ENCODE results near the gene AMH. TPM values are rescaled to one million over a fixed set of nuclear protein-coding genes. Genes with fewer than 3 reads are reported as not detected.

AMH gene
- total and polyA plus RNA-seq, 2 of the 13 experiments (the other 11 are each of a cell fraction or from before 2014, with no cell fraction given): 0.03 to 0.18 TPM

DNA sequence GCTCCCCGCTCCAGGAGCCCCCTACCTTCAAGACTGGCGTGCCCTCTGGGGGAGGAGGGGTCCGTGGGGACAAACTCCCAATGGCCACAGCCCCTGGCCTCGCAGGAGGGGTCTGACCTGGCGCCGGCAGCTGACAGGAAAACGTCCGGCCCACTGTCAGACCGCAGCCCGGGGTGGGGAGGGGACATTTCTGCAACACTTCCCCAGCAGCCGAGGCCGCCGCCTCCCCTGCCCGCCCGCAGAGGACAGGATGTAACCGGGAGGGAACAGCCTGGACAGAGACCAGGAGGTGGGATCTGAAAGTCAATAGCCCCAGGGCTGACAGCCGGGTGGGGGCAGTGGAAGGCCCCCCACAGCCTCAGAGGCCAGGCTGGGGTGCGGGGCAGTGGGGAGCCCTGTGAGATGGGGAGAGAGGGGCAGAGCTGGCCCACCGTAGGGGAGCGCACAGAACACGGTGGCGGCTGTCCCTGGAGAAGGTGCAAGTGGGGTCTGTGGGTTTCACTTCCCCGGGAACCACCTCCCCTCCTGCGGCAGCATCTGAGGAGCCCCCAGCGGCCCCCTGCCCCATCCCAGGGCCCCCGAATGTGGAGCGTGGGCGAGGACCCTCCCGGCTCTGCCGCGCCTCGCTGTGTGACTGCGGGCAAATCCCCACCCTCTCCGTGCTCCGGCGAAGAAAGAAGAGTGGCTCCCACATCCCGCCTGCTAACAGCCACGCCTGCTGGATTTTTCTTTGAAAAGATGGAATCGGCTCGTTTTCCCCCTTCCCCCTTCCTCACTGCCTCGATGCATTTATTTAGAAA, 33.1 kb downstream of the AMH start, which contains the start of gene PEAK3 (continued):
- TF ChIP-seq ZBTB7A (CRISPR knock-in tag; IDR thresholded peaks at IDR 0.05) (peak; percentile 29; the same call in 1 of the 2 replicates), ZNF788 (CRISPR knock-in tag; IDR thresholded peaks at IDR 0.05; ENCODE audit: borderline replicate concordance) (peak; percentile 40; the same call in 1 of the 2 replicates), ZNF382 (CRISPR knock-in tag; IDR thresholded peaks at IDR 0.05; ENCODE audit: borderline replicate concordance) (no peak), XRCC5 (optimal IDR thresholded peaks at IDR 0.05; ENCODE audit: low read length) (no peak), ZFP90 (CRISPR knock-in tag; IDR thresholded peaks at IDR 0.05; ENCODE audit: borderline replicate concordance) (no peak), REPIN1 (CRISPR knock-in tag; IDR thresholded peaks at IDR 0.05; ENCODE audit: borderline replicate concordance, low read depth) (no peak), ETV5 (CRISPR knock-in tag; IDR thresholded peaks at IDR 0.05; ENCODE audit: borderline replicate concordance) (peak; percentile 47; the same call in 1 of the 2 replicates), HNRNPK (IDR thresholded peaks at IDR 0.05; ENCODE audit: low read depth, low read length, poor library complexity, severe bottlenecking) (no peak), POLR2AphosphoS2 (IDR thresholded peaks at IDR 0.05; ENCODE audit: low read depth, low read length) (0 out of 2 replicates have a peak, but pooled peaks have one; percentile 23), SRSF4 (IDR thresholded peaks at IDR 0.05; ENCODE audit: low read depth, low read length, poor library complexity, severe bottlenecking) (no peak), ZNF570 (CRISPR knock-in tag; IDR thresholded peaks at IDR 0.05; ENCODE audit: borderline replicate concordance) (no peak), IKZF4 (CRISPR knock-in tag; IDR thresholded peaks at IDR 0.05; ENCODE audit: borderline replicate concordance, low read depth, not compliant biosample characterization) (no peak), SALL1 (CRISPR knock-in tag; IDR thresholded peaks at IDR 0.05) (peak; percentile 22; the same call in 1 of the 2 replicates)
- TF ChIP-seq, protein P1, sequence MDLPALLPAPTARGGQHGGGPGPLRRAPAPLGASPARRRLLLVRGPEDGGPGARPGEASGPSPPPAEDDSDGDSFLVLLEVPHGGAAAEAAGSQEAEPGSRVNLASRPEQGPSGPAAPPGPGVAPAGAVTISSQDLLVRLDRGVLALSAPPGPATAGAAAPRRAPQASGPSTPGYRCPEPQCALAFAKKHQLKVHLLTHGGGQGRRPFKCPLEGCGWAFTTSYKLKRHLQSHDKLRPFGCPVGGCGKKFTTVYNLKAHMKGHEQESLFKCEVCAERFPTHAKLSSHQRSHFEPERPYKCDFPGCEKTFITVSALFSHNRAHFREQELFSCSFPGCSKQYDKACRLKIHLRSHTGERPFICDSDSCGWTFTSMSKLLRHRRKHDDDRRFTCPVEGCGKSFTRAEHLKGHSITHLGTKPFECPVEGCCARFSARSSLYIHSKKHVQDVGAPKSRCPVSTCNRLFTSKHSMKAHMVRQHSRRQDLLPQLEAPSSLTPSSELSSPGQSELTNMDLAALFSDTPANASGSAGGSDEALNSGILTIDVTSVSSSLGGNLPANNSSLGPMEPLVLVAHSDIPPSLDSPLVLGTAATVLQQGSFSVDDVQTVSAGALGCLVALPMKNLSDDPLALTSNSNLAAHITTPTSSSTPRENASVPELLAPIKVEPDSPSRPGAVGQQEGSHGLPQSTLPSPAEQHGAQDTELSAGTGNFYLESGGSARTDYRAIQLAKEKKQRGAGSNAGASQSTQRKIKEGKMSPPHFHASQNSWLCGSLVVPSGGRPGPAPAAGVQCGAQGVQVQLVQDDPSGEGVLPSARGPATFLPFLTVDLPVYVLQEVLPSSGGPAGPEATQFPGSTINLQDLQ (CRISPR knock-in tag; IDR thresholded peaks at IDR 0.05): no peak
- TF ChIP-seq, protein P2, sequence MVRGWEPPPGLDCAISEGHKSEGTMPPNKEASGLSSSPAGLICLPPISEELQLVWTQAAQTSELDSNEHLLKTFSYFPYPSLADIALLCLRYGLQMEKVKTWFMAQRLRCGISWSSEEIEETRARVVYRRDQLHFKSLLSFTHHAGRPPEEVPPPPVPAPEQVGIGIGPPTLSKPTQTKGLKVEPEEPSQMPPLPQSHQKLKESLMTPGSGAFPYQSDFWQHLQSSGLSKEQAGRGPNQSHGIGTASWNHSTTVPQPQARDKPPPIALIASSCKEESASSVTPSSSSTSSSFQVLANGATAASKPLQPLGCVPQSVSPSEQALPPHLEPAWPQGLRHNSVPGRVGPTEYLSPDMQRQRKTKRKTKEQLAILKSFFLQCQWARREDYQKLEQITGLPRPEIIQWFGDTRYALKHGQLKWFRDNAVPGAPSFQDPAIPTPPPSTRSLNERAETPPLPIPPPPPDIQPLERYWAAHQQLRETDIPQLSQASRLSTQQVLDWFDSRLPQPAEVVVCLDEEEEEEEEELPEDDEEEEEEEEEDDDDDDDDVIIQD (CRISPR knock-in tag; IDR thresholded peaks at IDR 0.05; ENCODE audit: low read depth): no peak
- TF ChIP-seq, protein P3, sequence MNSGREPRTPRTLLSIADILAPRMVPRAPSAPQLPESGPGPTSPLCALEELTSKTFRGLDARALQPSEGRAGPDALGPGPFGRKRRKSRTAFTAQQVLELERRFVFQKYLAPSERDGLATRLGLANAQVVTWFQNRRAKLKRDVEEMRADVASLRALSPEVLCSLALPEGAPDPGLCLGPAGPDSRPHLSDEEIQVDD (CRISPR knock-in tag; IDR thresholded peaks at IDR 0.05; ENCODE audit: borderline replicate concordance): no peak
- TF ChIP-seq, protein P4, sequence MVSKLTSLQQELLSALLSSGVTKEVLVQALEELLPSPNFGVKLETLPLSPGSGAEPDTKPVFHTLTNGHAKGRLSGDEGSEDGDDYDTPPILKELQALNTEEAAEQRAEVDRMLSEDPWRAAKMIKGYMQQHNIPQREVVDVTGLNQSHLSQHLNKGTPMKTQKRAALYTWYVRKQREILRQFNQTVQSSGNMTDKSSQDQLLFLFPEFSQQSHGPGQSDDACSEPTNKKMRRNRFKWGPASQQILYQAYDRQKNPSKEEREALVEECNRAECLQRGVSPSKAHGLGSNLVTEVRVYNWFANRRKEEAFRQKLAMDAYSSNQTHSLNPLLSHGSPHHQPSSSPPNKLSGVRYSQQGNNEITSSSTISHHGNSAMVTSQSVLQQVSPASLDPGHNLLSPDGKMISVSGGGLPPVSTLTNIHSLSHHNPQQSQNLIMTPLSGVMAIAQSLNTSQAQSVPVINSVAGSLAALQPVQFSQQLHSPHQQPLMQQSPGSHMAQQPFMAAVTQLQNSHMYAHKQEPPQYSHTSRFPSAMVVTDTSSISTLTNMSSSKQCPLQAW (CRISPR knock-in tag; IDR thresholded peaks at IDR 0.05): peak; percentile 37; the same call in 1 of the 2 replicates
- TF ChIP-seq, protein P5, sequence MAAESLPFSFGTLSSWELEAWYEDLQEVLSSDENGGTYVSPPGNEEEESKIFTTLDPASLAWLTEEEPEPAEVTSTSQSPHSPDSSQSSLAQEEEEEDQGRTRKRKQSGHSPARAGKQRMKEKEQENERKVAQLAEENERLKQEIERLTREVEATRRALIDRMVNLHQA (CRISPR knock-in tag; IDR thresholded peaks at IDR 0.05): no peak

Data from HepG2 (cell line).